Measurements from ENCODE around the gene PTPN13. TPM values are rescaled to one million over a fixed set of nuclear protein-coding genes. Genes with fewer than 3 reads are reported as not detected.

The PTPN13 gene
- total and polyA plus RNA-seq, 12 donors = 0.70 to 5.5 (median 2.7) TPM

DNA sequence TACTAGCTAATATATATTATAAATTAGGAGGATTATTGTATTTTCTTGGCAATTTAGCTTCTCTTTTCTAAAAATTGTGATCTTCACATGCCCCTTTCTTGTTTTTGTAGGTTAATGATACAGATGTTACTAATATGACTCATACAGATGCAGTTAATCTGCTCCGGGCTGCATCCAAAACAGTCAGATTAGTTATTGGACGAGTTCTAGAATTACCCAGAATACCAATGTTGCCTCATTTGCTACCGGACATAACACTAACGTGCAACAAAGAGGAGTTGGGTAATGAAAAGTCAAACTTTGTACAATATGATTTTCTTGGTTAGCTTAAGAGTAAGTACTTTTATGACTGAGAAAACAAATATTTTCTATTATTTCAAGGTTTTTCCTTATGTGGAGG, 180.9 kb downstream of the PTPN13 start:
- DNase-seq (no peak), ATAC-seq (no peak)
- Histone ChIP-seq H3K27me3 (no peaks in the 10 kb centered on the region), H3K4me1 (no peaks in the 10 kb centered on the region), H3K27ac (no peak overlapping the region), H3K9me3 (no peaks in the 10 kb centered on the region), H3K4me3 (no peak overlapping the region), H3K36me3 (peaks cover 0 to 48% (median 0%) of the 10 kb centered on the region in 9 donors)
- WGBS, 2 donors = 82 to 88% methylated on average over 4 of the region's 4 CpGs
- TF ChIP-seq, protein P1, sequence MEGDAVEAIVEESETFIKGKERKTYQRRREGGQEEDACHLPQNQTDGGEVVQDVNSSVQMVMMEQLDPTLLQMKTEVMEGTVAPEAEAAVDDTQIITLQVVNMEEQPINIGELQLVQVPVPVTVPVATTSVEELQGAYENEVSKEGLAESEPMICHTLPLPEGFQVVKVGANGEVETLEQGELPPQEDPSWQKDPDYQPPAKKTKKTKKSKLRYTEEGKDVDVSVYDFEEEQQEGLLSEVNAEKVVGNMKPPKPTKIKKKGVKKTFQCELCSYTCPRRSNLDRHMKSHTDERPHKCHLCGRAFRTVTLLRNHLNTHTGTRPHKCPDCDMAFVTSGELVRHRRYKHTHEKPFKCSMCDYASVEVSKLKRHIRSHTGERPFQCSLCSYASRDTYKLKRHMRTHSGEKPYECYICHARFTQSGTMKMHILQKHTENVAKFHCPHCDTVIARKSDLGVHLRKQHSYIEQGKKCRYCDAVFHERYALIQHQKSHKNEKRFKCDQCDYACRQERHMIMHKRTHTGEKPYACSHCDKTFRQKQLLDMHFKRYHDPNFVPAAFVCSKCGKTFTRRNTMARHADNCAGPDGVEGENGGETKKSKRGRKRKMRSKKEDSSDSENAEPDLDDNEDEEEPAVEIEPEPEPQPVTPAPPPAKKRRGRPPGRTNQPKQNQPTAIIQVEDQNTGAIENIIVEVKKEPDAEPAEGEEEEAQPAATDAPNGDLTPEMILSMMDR (IDR thresholded peaks at IDR 0.05) = no peak
- intact Hi-C loops (cut with DNase I) = no loop called here

DNA sequence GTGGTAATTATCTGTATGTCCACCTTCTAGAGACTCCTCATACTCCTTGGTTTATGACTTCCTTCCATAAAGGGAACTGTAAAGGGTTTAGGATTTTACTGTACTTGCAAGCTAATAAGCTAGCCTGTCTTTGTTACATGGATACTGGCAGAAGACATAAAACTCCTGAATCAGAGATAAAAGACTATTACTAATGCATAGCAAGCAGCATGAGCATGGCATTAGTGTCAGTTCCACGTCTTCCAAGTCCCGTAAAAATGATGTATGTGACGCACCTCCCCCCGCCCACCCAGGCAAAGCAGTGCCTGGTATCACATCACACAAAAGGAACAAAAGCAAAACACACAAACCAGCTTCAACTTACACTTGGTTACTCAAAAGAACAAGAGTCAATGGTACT, 184.1 kb downstream of the PTPN13 start:
- 93 to 96% methylated on average over 4 of the region's 4 CpGs for WGBS, 2 donors
- DNase-seq = no peak
- ATAC-seq = no peak
- Histone ChIP-seq H3K4me3 (no peak overlapping the region), H3K36me3 (peaks cover 0 to 20% (median 0%) of the 10 kb centered on the region in 9 donors), H3K4me1 (no peaks in the 10 kb centered on the region), H3K9me3 (no peaks in the 10 kb centered on the region), H3K27ac (no peak overlapping the region), H3K27me3 (no peaks in the 10 kb centered on the region)
- intact Hi-C loops (cut with DNase I) = no loop called here
- TF ChIP-seq, protein P1 (IDR thresholded peaks at IDR 0.05) = no peak

GRCh38 chr4:86788826-86789225, 194.7 kb downstream of the PTPN13 start:
- 53 to 75% methylated on average over 2 of the region's 2 CpGs for WGBS, 2 donors
- Histone ChIP-seq H3K9me3 (peaks cover 0 to 8% (median 0%) of the 10 kb centered on the region in 11 donors), H3K4me1 (no peaks in the 10 kb centered on the region), H3K4me3 (no peak overlapping the region), H3K27me3 (no peaks in the 10 kb centered on the region), H3K27ac (no peak overlapping the region), H3K36me3 (peaks cover 0 to 40% (median 0%) of the 10 kb centered on the region in 9 donors)
- TF ChIP-seq, protein P1 (IDR thresholded peaks at IDR 0.05) = no peak
- DNase-seq (no peak), ATAC-seq (no peak)
- intact Hi-C loops (cut with DNase I) = loop anchor here in 2 of 10 donors (10.0 kb wide), 2 partner anchors 106 to 294 kb away; partner anchors contain the start of gene C4orf36 (in 1 of the 2)

- DNase-seq = no peak
- H3K27me3 ChIP-seq = no peaks in the 10 kb centered on the region
- H3K9me3 ChIP-seq = peaks cover 0 to 24% (median 0%) of the 10 kb centered on the region in 11 donors
- peaks cover 0 to 30% (median 0%) of the 10 kb centered on the region in 9 donors for H3K36me3 ChIP-seq
- TF ChIP-seq, protein P1 (IDR thresholded peaks at IDR 0.05) = peak in 1 of 9 donors; percentile 15
- intact Hi-C loops (cut with DNase I) = no loop called here
- no peak for ATAC-seq
- H3K4me3 ChIP-seq = no peak overlapping the region
- WGBS, 2 donors = 87 to 91% methylated on average over 8 of the region's 8 CpGs
- no peak overlapping the region for H3K27ac ChIP-seq
- H3K4me1 ChIP-seq = no peaks in the 10 kb centered on the region
Measured at GRCh38 chr4:86791126-86791525, 197.0 kb downstream of the PTPN13 start.

Measured in heart right ventricle (tissue), 16 donors.